GM18519 (cell line): ENCODE results near the gene COMMD3.
"Not testable (repeated sequence)": the region's sequence is repeated elsewhere in the genome, so short reads cannot be mapped to it uniquely, and the experiment has no call there.

ENCODE experiments used
- ATAC-seq: cut with Tn5 transposase; IDR thresholded peaks from one replicate; pipeline ENCODE4 v1.9.1; 2021; ENCODE audit warnings: mild to moderate bottlenecking, moderate library complexity; ENCODE audit not compliant: unreplicated experiment, low FRiP score

Gene COMMD3

DNA sequence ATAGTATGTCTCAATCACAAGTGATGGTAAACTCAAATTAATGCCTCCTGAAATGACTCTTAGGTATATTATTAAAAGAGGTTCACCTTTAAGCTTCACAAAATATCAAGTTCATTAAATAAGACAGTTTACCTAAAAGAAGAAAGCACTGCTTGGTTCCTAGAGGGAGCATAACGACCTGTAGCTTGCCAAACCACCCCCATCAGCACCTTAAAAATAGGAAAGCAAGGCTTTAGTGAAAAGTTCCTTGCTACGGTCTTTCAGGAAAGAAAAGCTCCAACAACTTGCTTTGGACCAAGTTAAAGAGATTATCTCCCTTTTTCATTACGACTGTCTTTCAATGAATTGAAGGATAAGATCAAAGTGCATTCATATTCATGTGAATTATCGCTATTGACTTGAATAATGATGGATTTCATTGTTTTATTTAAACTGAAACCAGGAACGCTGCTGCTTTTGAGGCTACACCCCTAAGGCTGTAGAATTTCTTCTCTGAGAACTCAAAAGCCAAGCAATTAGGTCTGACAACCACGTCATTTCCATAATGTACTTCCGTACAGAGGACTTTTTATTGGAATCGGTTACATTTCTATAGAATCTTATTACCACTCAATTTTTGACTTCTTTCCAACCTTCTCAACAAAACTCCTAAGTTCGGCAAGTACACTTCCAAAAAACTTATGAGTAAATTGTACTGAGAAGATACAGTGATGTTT, 22.2 kb downstream of the COMMD3 start:
- ATAC-seq, result no peak

DNA sequence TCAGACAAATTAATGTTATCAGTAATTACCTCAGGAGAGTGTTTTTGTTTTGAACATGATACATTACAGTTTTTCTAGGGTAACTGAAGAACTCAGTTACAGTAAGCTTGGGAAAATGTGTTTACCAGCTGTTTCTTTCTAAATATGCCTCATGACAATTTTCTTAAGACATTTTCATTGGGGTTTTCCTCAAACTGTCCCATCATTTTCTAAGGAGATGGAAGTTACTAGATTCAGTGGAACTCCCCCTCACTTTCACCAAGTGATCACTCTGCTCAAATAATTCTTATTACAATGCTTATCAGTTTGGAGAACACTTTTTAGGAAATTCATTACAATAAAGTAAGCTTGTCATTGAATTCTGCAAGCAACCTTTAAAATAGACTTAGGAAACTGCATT, 22.7 kb downstream of the COMMD3 start:
- no peak for ATAC-seq

DNA sequence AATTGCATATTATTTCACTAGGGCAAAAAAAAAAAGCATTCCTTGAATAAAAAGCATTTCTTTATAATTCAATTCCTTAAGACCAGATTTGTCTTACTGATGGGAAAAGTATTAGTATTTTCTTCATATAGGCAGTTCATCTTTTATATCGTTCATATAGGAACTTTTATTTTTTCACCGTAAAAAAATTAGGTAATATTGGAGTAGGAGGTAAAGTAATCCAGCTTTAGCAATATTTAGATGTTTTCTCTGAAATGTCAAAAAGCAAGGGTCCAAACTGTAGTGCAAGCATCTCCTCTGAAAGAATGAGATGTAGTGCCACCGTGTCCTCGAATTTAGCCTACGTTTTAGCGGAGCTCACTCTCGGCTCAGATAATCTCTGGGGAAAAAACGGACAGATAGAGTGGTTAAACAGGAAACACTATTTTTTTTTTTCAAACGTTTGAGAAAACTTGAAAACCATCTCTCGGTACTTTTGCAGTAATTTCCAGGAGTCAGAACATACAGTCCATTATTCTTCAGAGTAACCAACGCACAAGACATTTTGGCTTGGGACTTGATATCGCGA, 23.7 kb downstream of the COMMD3 start:
- ATAC-seq, result no peak

DNA sequence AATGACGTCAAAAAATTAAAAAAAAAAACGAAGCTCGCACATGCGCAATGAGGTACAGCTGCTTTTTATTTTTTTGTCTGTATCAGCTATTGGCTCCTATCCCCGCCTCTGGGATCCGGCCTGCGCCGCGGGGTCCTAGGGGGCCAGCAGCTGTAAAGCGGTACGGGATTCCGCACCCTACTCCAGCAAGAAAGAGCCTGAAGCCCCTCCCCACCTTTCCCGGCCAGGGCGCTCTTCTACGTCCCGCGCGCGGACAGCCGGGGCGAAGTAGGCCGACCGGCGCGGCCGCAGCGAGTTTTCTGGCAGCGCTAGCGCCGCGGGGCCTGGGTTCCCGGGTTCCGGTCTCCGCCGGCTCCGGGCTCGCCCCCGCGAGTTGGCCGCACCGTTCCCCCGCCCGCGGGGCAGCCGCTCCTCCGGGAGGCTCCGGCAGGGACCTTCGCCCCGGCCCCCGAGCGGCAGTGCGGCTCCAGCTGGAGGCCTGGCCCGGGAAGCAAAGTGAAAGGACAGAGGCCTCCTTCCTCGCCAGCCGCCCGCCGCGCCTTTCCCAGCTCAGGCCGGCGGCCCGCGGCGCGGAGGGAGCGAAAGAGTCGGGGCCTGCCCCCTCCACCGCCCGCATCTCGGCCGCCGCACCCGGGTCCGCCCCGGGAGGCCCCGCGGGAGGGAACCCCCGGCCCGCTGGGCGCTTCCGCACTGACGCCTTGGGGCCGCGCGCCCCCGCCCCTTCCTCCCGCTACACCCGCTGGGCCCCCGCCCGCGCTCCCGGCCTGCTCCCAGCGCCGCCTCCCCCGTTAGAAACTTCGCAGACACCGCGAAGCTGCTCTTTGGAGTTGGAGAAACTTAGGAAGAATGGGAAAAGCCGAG, 24.4 kb downstream of the COMMD3 start:
- ATAC-seq, result no peak

DNA sequence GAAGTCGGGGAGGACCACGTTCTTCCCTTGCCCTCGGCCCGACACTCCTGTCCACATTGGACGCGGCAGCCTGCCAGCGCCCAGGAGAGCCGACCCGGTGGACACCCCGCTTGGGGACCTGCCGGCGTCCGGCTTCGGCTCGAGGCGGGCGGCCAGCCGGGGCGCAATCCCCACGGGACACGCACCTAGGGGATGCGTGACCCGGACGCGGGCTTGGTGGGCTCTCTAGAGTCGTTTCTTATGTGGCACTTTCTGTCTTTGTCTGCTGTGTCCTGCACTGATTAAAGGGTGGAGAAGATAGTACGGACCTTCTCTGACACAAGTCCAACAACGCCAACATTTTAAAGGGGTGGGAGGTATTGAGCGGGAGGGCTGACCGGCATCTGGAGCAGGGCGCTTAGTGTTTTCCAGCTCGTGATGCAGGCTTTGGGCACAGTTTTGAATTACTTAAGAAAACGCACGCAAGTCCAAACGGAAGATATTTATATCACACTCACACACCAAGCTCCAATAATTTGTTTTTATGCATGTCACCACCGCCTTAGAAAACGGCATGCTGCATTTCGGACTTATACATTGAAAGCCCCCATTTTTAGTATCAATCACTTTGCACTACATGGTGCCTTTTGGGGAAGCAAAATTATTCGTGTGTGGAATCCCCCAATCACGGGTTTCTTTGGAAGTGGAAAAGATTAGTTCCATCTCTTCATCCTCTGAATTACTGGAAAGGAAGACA, 25.2 kb downstream of the COMMD3 start:
- no peak for ATAC-seq

DNA sequence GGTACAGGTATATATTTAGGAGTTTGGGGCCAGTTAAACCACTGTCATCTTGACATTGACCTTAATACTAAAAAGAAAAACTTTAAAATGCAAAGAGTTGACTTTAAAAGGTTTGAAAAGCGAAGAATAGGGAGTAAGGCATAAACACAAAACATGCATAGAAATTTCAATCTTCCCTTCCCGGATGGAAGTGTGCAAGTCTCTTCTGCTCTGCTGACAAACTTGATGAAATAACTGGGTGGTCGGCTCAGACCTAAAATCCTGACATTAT, 25.7 kb downstream of the COMMD3 start:
- no peak for ATAC-seq

DNA sequence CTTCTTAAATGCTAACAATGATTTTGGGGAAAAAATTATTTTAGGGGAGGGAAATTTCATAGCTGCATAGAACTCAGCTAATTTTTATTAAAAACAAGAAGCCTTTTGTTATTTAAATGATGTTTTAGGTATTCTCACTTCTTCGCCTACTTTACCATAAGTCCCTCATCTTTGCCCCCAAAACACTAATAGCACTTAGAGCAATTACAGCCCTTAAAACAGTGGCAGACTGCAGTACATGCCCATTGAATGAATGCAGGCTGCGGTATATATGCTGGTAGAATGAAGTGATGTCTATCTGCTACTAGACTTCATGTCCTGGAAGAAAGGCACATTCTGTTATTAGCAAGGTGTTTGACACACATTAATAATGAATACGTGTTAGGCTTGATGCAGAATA, 26.2 kb downstream of the COMMD3 start:
- ATAC-seq, result no peak

DNA sequence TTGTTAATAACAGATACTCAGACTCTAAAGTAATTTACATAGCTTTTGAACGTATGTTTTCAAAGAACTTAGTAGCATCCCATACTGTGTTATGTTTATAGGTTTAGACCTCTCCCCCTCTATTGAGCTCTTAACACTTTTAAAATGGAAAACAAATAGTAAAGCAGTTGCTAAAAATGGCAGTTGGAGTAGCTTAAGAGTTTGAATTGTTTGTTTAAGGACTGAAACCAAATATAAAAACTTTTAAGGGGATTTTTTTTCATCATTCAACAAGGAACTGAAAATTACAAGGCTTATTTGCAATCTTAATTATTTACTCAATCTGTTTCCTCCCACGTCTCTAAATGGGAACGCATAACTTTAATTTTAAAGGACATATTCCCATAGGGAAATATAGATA, 27.5 kb downstream of the COMMD3 start:
- ATAC-seq, result no peak

DNA sequence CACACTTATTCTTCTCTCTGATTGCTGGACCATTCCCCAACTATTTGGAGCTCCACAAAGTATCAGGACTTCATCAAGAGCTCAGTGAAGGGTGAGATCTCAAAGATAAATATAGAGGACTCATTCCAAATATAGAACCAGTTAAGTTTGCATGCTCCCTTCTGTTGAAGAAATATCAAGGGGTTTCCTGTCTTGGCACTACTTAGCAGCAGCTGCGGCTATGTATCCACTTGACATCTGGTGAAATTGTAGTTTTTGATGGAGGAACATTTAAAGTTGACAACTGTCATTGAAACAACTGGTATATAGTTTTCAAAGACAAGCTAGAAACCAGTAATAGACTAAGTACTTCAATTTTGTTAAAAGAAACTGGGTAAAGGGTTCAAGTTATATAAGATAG, 28.1 kb downstream of the COMMD3 start:
- no peak for ATAC-seq

DNA sequence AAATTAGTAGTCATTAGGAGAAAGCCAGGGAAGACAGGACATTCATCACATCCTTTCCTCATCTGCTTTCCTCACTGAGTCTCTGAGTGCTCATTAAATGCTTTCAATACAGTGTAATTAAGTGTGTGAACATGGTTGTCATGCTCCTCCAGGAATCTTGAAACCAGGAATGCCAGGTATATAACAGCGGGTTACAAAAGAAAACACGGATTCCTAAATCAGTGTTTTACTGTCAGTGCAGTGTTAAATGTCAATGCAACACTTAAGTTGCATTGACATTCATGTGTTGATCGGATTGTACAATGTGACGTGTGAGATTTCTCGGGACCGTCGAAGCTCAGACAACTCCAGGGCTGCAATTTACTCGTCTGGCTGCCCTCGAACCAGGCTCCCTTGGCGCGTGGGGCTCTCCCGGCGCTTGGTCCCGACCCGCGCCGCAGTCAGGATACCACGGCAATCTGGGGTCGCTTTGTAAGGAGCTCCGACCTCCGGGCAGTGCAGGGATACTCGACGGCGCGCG, 28.7 kb downstream of the COMMD3 start:
- ATAC-seq, result no peak

DNA sequence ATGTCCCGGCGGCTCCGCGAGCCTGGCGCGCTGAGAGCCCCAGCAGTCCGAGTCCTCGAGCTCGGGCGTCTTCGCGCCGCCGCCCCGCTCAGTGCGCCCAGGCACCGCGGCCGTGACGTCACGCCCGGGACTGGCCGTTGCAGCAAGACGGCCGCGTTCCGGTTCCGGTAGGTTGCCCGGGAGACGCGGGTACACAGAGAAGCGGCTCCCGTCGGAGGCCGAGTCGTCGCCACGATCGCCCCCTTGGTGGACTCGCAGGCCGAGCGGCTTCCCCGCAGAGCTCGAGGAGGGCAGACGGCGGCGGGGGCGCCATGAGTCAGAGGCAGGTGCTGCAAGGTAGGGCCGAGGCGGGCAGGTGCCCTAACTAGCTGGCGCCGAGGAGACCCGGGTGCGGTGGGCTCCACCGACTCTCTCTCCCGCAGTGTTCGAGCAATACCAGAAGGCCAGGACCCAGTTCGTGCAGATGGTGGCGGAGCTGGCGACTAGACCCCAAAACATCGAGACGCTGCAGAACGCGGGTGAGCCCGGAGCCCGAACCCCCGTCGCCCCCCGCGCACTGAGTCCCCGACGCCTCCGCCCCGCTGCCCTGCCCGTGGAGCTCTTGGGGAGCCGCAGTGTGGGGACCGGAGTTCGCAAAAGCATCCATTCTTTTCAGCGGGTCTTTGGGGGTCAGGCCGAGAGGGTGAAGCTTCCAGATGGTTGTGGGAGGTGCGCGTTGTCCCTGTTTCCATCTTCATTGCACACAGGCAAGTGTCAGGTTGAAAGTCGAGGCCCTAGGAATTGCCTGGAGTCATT, 29.3 kb downstream of the COMMD3 start, which contains the start of gene SPAG6:
TSS of gene SPAG6 (plus strand) at position 196 of the 795 bp plus-strand sequence. CDS start at position 312, 116 bp downstream.
- ATAC-seq, result no peak

DNA sequence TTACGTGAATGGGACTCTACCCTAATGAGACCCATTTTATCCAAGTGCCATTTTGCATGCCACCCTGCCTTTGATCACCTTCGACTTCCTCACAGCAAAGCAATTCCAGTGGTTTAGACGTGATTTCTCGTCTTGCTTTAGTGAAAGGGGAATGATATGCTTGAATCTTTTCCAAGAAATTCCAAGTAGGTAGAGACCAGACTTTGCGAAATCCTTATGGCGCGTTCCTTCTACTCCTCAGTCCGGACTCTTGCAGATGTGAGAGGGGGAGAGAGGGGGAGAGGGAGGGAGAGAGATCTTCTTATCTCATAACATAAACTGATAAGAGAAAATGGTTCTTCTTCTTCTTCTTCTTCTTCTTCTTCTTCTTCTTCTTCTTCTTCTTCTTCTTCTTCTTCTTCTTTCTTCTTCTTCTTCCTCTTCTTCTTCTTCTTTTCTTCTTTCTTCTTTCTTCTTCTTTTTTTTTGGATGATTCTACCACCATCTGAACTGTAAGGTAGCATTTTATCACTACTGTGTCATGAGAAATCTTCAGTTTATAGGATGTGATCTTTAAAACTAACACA, 30.0 kb downstream of the COMMD3 start:
- ATAC-seq, result no peak

DNA sequence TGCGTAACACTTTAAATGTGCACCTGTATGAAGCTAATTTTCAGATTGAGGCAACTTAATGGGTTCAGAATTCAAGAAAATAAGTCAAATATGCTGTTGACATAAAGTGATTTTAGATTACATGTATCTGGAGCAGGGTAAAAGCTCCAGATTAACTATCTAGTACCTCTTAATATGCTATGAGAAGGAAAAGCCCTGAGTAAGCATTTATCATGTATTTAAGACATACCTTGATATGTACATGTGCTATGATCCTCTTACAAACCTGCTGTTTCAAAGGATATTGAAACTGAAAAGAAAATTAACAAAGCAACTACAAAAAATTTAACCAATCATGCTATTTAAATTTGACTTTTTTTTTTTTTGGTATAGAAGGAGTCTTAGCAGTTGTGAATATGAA, 33.6 kb downstream of the COMMD3 start:
- no peak for ATAC-seq

DNA sequence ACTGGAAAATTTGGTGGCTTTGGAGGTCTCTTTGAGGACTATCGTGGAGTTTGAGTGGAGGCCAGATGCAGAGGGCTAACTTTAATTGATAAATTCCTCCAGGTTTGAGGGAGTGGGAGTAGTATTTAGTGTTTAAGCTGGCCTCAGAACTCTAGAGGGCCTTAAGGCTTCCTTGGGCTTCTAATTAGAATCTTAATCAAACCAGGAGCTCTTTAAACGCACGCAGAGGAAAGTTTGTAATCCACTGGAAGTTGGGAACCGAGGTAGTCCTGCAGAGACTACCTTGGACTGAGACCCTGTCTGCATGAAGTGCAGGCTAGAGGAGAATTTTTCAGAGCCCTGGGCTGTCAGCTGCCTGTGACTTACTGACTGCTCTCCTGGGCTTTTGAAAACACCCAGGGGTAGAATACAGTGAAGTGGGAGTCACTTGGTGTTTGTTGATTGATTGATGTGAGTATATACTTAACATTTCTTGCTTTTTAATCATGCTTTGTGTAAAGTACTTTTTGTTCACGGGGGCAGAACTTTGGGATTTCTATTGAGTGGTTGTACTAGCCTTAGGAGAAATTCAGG, 35.0 kb downstream of the COMMD3 start:
- ATAC-seq, result no peak

DNA sequence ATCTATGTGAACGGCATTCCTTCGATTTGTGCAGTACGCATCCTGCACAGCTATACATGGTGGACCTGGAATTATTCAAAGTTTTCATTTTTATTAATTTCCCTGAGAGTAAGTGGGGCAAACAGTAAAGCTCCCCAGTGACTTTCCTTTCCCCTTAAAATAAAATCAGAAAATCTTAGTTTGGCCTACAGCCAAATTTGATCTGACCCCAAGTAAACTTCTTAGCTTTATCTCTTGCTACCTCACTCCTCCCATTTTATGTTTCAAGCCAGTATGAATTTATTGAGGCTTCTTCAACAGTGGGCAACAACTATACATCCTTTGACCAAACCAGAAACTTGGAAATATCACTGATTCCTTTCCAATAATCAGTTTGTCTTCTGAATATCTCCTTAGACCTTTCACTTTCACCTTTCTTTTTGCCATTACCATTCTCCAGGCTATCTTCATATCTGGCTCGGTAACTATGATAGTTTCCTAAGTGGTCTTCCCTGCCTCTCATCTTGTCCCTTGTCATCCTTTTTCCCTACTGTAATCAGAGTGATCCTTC, 40.2 kb downstream of the COMMD3 start:
- ATAC-seq, result no peak

DNA sequence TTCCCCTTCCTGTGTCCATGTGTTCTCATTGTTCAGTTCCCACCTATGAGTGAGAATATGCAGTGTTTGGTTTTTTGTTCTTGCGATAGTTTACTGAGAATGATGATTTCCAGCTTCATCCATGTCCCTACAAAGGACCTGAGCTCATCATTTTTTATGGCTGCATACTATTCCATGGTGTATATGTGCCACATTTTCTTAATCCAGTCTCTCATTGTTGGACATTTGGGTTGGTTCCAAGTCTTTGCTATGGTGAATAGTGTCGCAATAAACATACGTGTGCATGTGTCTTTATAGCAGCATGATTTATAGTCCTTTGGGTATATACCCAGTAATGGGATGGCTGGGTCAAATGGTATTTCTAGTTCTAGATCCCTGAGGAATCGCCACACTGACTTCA, 41.6 kb downstream of the COMMD3 start:
- ATAC-seq, result not testable (repeated sequence)

DNA sequence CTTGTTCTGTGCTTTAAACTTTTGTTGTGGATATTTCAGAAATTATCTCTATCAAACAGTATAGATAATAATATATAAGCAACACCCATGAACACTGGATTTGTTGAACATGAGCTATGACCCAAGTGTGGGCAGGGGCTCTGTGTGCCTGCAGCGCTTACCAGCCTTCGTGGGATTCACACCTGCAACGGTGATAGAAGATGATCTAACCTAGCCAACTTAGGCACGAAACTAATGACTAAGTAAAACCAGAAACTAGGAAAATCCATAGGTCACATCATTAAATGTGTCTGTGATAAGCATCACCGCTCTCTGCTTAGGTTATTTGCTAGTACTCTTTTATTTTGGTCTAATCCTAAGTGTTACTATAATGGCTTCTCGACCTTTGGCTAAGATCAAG, 47.1 kb downstream of the COMMD3 start:
- no peak for ATAC-seq

DNA sequence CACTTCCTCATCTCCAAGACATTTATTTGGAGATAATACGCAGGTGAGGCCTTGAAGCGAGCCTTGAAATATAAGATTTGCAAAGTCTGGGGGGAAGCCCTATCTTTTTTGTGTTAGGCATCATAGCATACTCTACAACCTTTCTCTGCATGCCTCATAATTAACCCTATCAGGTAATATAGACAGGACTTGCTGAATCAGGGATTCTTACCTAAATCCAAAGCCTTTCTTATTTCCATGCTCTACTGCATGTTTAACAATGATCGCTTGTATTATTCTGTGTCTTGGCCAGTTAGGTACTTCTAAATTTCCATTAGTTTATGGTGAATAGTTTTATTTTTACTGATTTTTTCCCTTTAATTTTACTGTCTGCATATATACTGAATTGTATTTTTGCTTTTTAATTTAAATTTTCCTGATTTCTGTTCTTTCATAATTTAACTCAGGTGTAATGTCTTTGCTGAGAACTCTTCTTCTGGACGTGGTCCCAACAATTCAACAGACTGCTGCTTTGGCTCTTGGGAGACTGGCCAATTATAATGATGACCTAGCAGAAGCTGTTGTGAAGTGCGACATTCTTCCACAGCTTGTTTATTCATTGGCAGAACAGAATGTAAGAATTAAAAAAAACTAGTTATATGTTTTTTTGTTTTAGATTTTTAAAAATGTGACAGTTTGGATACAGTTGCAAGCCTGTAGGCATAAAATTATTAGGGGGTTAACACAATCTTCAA, 48.4 kb downstream of the COMMD3 start:
- no peak for ATAC-seq
